ENCODE measurements around the gene IPO9. TPM values are rescaled to one million over a fixed set of nuclear protein-coding genes. Genes with fewer than 3 reads are reported as not detected.

Gene IPO9
- total and polyA plus RNA-seq, 10 of the 15 experiments (the other 5 are each of a cell fraction or from before 2014, with no cell fraction given), result 19.1 to 77.3 (median 34.1) TPM

- TF ChIP-seq ATF2 (IDR thresholded peaks at IDR 0.05; ENCODE audit: low read length), result no peak
- no peak for TF ChIP-seq LARP7 (IDR thresholded peaks at IDR 0.05)
- TF ChIP-seq ZBTB40 (IDR thresholded peaks at IDR 0.05; ENCODE audit: borderline replicate concordance), result no peak
- TF ChIP-seq NFYB (IDR thresholded peaks at IDR 0.05; ENCODE audit: insufficient read depth, low read depth, low read length), result no peak
- TF ChIP-seq CTCF (IDR thresholded peaks at IDR 0.05 in 2 of 3, conservative IDR thresholded peaks at IDR 0.05 in 1 of 3; ENCODE audit: control insufficient read depth in 2 of 3, extremely low read depth in 1 of 3, insufficient read depth in 1 of 3, low read depth in 3 of 3, low read length in 3 of 3), result no peak
- TF ChIP-seq CREM (IDR thresholded peaks at IDR 0.05; ENCODE audit: low read depth), result no peak
Observed at GRCh38 chr1:201786824-201787223, 42.1 kb upstream of the IPO9 start (continued).

Measured in GM12878 (cell line).